Mononuclear cell (primary cell): ENCODE results near the gene BEND2. TPM values are rescaled to one million over a fixed set of nuclear protein-coding genes. Genes with fewer than 3 reads are reported as not detected.
"Not testable (repeated sequence)": the region's sequence is repeated elsewhere in the genome, so short reads cannot be mapped to it uniquely, and the experiment has no call there.

Experiments
- H3K27me3 ChIP-seq: 2 replicates; pipeline ENCODE4 v1.6.0; 2011; ENCODE audit warnings: low read length, control low read depth; ENCODE audit not compliant: insufficient read depth
- H3K4me1 ChIP-seq: 2 replicates; pipeline ENCODE4 v1.5.1; 2011; ENCODE audit warnings: mild to moderate bottlenecking, low read length, control low read depth; ENCODE audit not compliant: insufficient read depth
- H3K4me3 ChIP-seq: 2 replicates; pipeline ENCODE4 v1.5.1; 2011; ENCODE audit warnings: mild to moderate bottlenecking, low read length, moderate library complexity
- H3K9me3 ChIP-seq: 2 replicates; pipeline ENCODE4 v1.5.1; 2011; ENCODE audit warnings: low read depth, mild to moderate bottlenecking, control low read depth, low read length
- total RNA-seq: library from RNA; depleted of rRNA; stranded (reverse); fragments of >200 nt; gene quantifications from one replicate; pipeline ENCODE4 v1.2.3, GENCODE V29; 2012

BEND2 gene
- total RNA-seq = 7.7 TPM

GRCh38 chrX:18220786-18221185 lies at the start of gene BEND2:
Gene BEND2, minus strand, starts transcription at chrX:18220886. Its CDS starts 136 bp downstream, at chrX:18220750.
- Histone ChIP-seq H3K27me3 (no peaks in the 10 kb centered on the region), H3K4me1 (no peaks in the 10 kb centered on the region), H3K9me3 (no peaks in the 10 kb centered on the region), H3K4me3 (no peak within 1 kb of the TSS)

GRCh38 chrX:18255059-18255458 lies 34.4 kb upstream of the BEND2 start:
- H3K9me3 ChIP-seq = no peaks in the 10 kb centered on the region
- no peak overlapping the region for H3K4me3 ChIP-seq
- no peaks in the 10 kb centered on the region for H3K4me1 ChIP-seq
- H3K27me3 ChIP-seq = no peaks in the 10 kb centered on the region

GRCh38 chrX:18252644-18253359 lies 32.1 kb upstream of the BEND2 start:
- Histone ChIP-seq H3K4me1 (no peaks in the 10 kb centered on the region), H3K4me3 (no peak overlapping the region), H3K9me3 (no peaks in the 10 kb centered on the region), H3K27me3 (no peaks in the 10 kb centered on the region)

GRCh38 chrX:18229646-18230045 lies 9.0 kb upstream of the BEND2 start:
- H3K4me3 ChIP-seq, H3K4me1 ChIP-seq, H3K9me3 ChIP-seq, H3K27me3 ChIP-seq: not testable (repeated sequence)

- Histone ChIP-seq H3K9me3 (no peaks in the 10 kb centered on the region), H3K4me3 (no peak overlapping the region), H3K4me1 (no peaks in the 10 kb centered on the region), H3K27me3 (no peaks in the 10 kb centered on the region)
Observed at GRCh38 chrX:18228069-18228468, 7.4 kb upstream of the BEND2 start.

GRCh38 chrX:18227458-18227857 lies 6.8 kb upstream of the BEND2 start:
- no peak overlapping the region for H3K4me3 ChIP-seq
- H3K9me3 ChIP-seq = no peaks in the 10 kb centered on the region
- H3K4me1 ChIP-seq = no peaks in the 10 kb centered on the region
- no peaks in the 10 kb centered on the region for H3K27me3 ChIP-seq

- no peaks in the 10 kb centered on the region for H3K27me3 ChIP-seq
- no peaks in the 10 kb centered on the region for H3K4me1 ChIP-seq
- H3K9me3 ChIP-seq = no peaks in the 10 kb centered on the region
- no peak overlapping the region for H3K4me3 ChIP-seq
Observed at GRCh38 chrX:18210470-18210869, 10.2 kb downstream of the BEND2 start.

GRCh38 chrX:18206657-18207056 lies 14.0 kb downstream of the BEND2 start:
- Histone ChIP-seq H3K4me3 (no peak overlapping the region), H3K4me1 (no peaks in the 10 kb centered on the region), H3K27me3 (no peaks in the 10 kb centered on the region), H3K9me3 (no peaks in the 10 kb centered on the region)

GRCh38 chrX:18203631-18204030 lies 17.1 kb downstream of the BEND2 start:
- no peaks in the 10 kb centered on the region for H3K27me3 ChIP-seq
- H3K9me3 ChIP-seq = no peaks in the 10 kb centered on the region
- no peaks in the 10 kb centered on the region for H3K4me1 ChIP-seq
- no peak overlapping the region for H3K4me3 ChIP-seq

- no peaks in the 10 kb centered on the region for H3K9me3 ChIP-seq
- no peaks in the 10 kb centered on the region for H3K4me1 ChIP-seq
- H3K27me3 ChIP-seq = no peaks in the 10 kb centered on the region
- H3K4me3 ChIP-seq = no peak overlapping the region
Observed at GRCh38 chrX:18194688-18195087, 26.0 kb downstream of the BEND2 start.

GRCh38 chrX:18179446-18179845 lies 41.2 kb downstream of the BEND2 start:
- Histone ChIP-seq H3K9me3 (no peaks in the 10 kb centered on the region), H3K4me3 (no peak overlapping the region), H3K27me3 (no peaks in the 10 kb centered on the region), H3K4me1 (no peaks in the 10 kb centered on the region)

GRCh38 chrX:18174971-18175370 lies 45.7 kb downstream of the BEND2 start:
- Histone ChIP-seq H3K9me3 (no peaks in the 10 kb centered on the region), H3K27me3 (no peaks in the 10 kb centered on the region), H3K4me3 (no peak overlapping the region), H3K4me1 (no peaks in the 10 kb centered on the region)

- Histone ChIP-seq H3K4me3 (no peak overlapping the region), H3K4me1 (no peaks in the 10 kb centered on the region), H3K9me3 (no peaks in the 10 kb centered on the region), H3K27me3 (no peaks in the 10 kb centered on the region)
Observed at GRCh38 chrX:18174209-18174608, 46.5 kb downstream of the BEND2 start.

- Histone ChIP-seq H3K27me3 (no peaks in the 10 kb centered on the region), H3K4me1 (no peaks in the 10 kb centered on the region), H3K9me3 (no peaks in the 10 kb centered on the region), H3K4me3 (no peak overlapping the region)
Observed at GRCh38 chrX:18173494-18174180, 47.0 kb downstream of the BEND2 start.

- Histone ChIP-seq H3K4me1 (no peaks in the 10 kb centered on the region), H3K27me3 (no peaks in the 10 kb centered on the region), H3K9me3 (no peaks in the 10 kb centered on the region), H3K4me3 (no peak overlapping the region)
Observed at GRCh38 chrX:18172970-18173369, 47.7 kb downstream of the BEND2 start.

GRCh38 chrX:18170910-18171309 lies 49.8 kb downstream of the BEND2 start:
- Histone ChIP-seq H3K9me3 (no peaks in the 10 kb centered on the region), H3K4me3 (no peak overlapping the region), H3K27me3 (no peaks in the 10 kb centered on the region), H3K4me1 (no peaks in the 10 kb centered on the region)
